Measurements from ENCODE around the gene ATG4B. TPM values are rescaled to one million over a fixed set of nuclear protein-coding genes. Genes with fewer than 3 reads are reported as not detected.

ATG4B gene
- total and polyA plus RNA-seq, 2 of the 8 experiments (the other 6 are each of a cell fraction or from before 2014, with no cell fraction given), result 103 to 155 TPM

GRCh38 chr2:241636182-241637017, 1.1 kb upstream of the ATG4B start (continued):
- TF ChIP-seq YY1 (IDR thresholded peaks at IDR 0.05; ENCODE audit: low read depth, low read length) (no peak), KDM4A (IDR thresholded peaks at IDR 0.05; ENCODE audit: low read depth, low read length, severe bottlenecking) (peak; percentile 56), CBX8 (IDR thresholded peaks at IDR 0.05; ENCODE audit: borderline replicate concordance, low read depth, low read length) (no peak), CHD2 (IDR thresholded peaks at IDR 0.05; ENCODE audit: low read length) (no peak), HDAC2 (IDR thresholded peaks at IDR 0.05; ENCODE audit: borderline replicate concordance in 1 of 2, low read depth in 2 of 2, low read length in 2 of 2) (0 out of 4 replicates have a peak, but pooled peaks of 1 of the 2 experiments have one; percentile 19), EGR1 (IDR thresholded peaks at IDR 0.05; ENCODE audit: borderline replicate concordance, low read depth, low read length) (no peak), JUN (IDR thresholded peaks at IDR 0.05; ENCODE audit: low read depth, low read length) (no peak), TEAD4 (IDR thresholded peaks at IDR 0.05; ENCODE audit: low read depth, low read length) (no peak), ZNF274 (IDR thresholded peaks at IDR 0.05; ENCODE audit: borderline replicate concordance, extremely low read depth, low read length) (no peak), ATF2 (IDR thresholded peaks at IDR 0.05; ENCODE audit: low read length) (no peak), RFX5 (IDR thresholded peaks at IDR 0.05; ENCODE audit: borderline replicate concordance, low read depth, low read length) (no peak), ASH2L (IDR thresholded peaks at IDR 0.05; ENCODE audit: low read length) (peak; percentile 66), CTBP2 (IDR thresholded peaks at IDR 0.05; ENCODE audit: borderline replicate concordance, insufficient read depth, insufficient read length, low read length) (no peak), GTF2F1 (IDR thresholded peaks at IDR 0.05; ENCODE audit: borderline replicate concordance, low read depth, low read length) (no peak), CREB1 (IDR thresholded peaks at IDR 0.05) (no peak), RAD21 (IDR thresholded peaks at IDR 0.05 in 1 of 2, conservative IDR thresholded peaks at IDR 0.05 in 1 of 2; ENCODE audit: low read depth in 2 of 2, low read length in 2 of 2) (no peak), SIN3A (conservative IDR thresholded peaks at IDR 0.05 in 1 of 2, IDR thresholded peaks at IDR 0.05 in 1 of 2; ENCODE audit: low read depth in 1 of 2, low read length in 2 of 2) (no peak), BRCA1 (IDR thresholded peaks at IDR 0.05; ENCODE audit: low read depth, low read length) (no peak)

Data from H1 (cell line).